DMS114 treated with DMSO at 0.1 percent for 48 hours (cell line): Measurements from ENCODE around the gene YLPM1.
A peak's percentile ranks its signal among the peaks of the same experiment; 100 is the strongest.

ENCODE experiments used
- DNase-seq: peaks from one replicate; lab custom pipeline; 2025; ENCODE audit not compliant: unreplicated experiment; lab: John Stamatoyannopoulos, UW

The YLPM1 gene

GRCh38 chr14:74871819-74872218 lies 108.7 kb downstream of the YLPM1 start:
- no peak for DNase-seq

GRCh38 chr14:74875204-74875603 lies 112.1 kb downstream of the YLPM1 start:
- DNase-seq: no peak

DNA sequence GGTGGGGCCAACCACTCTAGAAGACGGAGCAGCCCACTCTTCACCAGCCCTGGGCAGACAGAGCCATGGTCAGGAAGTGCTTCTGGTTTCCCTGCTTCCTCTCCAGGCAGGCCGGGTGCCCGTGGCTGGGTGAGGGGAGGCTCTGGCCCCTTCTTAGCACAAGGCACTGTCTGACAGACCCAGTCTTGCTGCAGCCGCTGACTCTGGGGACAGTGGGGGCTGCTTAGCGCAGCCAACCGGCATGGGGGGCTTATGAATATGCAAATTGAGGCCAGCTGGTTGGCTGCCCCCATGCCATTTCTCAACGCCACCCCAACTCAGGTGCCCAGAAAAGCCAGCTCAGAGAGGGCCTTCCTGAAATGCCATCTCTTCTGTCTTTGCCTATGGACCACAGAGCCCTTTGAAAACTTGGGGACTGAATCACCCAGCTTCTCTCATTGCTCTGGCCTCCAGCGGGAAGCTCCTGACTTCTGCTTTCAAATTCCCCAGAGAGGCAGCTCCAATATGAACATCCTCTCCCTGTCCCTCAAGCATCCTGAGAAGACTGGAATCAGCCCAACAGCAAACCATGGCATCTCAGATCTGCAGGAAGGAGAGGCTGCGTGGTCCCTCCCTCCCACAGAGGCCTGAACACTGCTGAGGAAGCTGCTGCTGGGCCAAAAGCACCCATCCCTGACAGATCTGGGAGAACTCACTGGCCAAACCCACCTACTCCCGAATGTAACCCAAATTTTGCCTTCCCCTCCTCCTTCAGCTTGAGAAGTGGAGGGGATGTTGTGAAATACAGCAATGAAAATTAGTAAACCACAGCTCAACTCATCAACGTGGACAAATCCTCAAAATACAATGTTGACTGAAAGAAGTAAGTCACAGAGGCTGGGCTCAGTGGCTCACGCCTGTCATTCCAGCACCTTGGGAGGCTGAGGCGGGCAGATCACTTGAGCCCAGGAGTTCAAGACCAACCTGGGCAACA lies 113.1 kb downstream of the YLPM1 start, which contains the start of gene PROX2:
Gene PROX2, minus strand, starts transcription at position 205 of the 973 bp plus-strand sequence. CDS start 12,311 bp downstream, outside the sequence.
- DNase-seq: no peak

DNA sequence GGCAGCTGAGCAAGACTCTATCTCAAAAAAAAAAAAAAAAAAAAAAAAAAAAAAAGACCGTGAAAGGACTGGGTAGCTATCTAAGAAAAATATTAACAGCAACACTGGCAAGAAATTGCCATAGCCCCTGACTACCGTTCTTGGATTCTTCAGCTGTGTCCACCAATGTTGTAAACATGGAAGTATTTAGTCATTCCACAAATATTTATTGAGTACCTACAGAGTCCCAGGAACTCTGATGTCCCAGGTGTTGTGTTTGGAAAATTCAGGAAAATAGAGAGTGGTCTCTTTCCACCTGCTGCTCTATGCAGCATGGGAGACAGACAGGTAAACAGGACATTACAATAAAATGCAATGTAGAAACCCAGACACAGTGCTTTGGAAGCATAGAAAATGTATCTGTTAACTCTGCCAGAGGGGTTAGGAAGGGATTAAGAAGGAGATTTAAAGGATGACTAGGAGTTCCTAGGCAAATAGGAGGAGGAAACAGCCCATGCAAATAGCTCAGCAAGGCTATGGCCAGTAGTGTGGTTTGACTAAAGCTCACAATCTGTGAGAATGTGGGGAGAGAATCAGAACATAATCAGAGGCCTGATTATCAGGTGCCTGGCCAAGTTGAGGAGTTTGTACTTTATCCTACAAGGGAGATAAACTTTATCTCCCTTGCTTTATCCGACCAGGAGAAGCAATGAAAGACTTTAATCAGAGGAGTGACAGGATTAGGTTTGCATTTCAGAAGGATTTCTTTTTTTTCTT lies 116.5 kb downstream of the YLPM1 start:
- DNase-seq: no peak

GRCh38 chr14:74881431-74882102 lies 118.5 kb downstream of the YLPM1 start, which contains the start of gene DLST:
Gene DLST (plus strand): TSS chr14:74881916. CDS start chr14:74881954, 38 bp downstream.
- DNase-seq: peak; percentile 63

DNA sequence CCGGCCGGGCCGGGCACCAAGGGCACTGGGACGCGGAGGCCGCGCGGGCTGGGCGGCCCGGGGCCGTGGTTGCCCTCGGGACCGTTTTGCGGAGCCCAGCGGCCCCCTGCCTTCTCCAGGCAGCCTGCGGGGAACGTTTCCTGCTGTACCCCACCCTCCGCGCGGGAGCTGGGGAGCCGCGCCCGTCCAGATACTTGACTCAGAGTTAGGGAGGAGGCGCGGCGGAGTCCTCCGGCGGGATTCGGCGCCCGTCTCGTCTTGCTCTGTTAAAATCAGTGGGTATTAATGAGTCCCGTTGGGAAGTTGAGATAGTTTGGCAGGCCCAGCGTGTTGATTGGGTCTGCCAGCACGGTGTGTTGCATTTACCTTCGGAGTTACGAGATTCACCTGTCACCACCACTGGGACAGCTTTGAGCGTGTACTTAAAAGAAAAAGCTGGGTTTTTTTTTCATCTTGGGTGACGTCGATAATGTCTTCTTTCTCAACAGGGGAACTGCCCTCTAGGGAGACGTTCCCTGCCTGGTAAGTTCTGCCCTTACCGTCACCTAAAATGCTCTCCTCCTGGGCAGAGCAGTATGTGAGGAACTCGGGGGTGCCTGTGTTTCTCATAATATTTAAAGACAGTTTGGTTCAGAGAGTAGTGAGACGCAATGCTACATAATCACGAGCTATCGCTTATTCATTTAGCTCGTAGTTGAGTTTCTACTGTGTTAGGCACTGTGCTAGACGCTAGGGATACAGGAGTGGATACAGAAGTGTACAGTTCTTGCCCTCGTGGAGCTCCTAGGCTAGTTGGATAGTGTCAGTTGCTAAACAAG lies 119.2 kb downstream of the YLPM1 start:
- DNase-seq: no peak
